AG04449 (cell line): ENCODE data around the gene HYLS1.
"Not testable (repeated sequence)": the region's sequence is repeated elsewhere in the genome, so short reads cannot be mapped to it uniquely, and the experiment has no call there.

Source experiments
- CTCF ChIA-PET: fragments of 350-600 bp; formaldehyde crosslinking; extraction: SDS; loops from one replicate; lab custom pipeline; 2021; ENCODE audit warnings: antibody characterized with exemption; lab: Yijun Ruan, JAX
- POLR2A ChIA-PET: fragments of 400-600, 350-600 bp; formaldehyde crosslinking; extraction: SDS; loops from one replicate; lab custom pipeline; 2020; ENCODE audit warnings: antibody characterized with exemption, inconsistent platforms; lab: Yijun Ruan, JAX
- DNase-seq: peaks from one replicate; pipeline ENCODE4 v3.0.0-alpha.2; 2010; ENCODE audit warnings: low read depth, low spot score
- H3K4me3 ChIP-seq: 2 replicates; pipeline ENCODE4 v1.5.1; 2011; ENCODE audit warnings: low read depth, mild to moderate bottlenecking, control low read depth, low read length
- CTCF ChIP-seq: IDR thresholded peaks from one replicate; pipeline ENCODE4 v1.5.1; 2011; ENCODE audit warnings: mild to moderate bottlenecking, moderate library complexity, low read length, control low read depth, inconsistent platforms; ENCODE audit not compliant: insufficient read depth; ENCODE audit errors: missing control alignments

The HYLS1 gene

DNA sequence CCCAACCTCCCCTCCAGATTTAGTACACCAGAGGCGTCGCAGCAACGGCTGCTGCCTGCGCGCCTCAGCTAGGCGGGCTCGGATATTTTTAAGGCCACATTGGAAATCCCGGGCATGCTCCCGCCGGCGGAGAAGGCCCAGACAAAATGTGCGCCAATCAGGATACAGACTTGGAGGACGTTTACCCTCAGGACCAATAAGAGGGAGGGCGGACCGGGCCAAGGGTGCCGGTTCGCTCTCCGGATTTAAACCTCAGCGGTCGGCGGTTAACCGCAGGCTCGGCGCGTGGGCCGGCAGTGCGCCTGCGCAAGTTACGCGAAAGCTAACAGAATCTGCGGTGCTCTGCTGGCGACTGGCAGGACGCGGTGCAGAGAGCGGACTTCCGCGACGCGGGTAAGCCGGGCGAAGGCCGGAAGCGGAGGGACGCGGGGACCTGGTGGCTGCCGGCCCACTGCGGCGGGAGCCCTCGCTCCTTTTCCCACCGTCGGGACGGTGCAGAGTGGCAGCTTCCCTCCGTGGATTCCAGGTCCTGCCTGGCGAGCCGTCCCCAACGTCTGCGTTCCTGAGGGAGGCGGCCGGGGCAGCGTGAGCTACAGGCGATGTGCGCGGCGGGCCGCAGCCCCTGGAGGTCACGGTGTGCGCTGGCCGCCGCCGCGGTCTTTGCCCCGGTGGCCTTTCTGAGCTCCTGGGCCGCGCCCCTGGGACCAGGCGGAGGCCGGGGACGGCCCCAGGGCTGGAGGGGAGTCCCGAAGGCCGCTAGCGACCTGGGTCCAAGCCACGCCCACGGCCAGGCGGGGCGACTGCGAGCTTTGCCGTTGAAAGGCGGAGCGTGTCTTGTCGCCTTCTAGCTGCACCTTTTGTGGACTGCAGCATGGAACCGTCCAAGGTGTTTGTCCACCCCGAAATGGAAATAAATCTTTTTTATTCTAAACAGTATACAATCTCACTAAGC, at the start of gene HYLS1:
Gene HYLS1, plus strand, starts transcription at position 296 of the 952 bp plus-strand sequence. CDS start 11,701 bp downstream, outside the sequence.
- ChIA-PET POLR2A (interaction anchor here (1.2 to 1.5 kb wide), 4 partner anchors 9 to 295 kb away, joined by 3 to 7 read pairs (median 5); partner anchors contain the start of genes PUS3 and STT3A), CTCF (interaction anchor here (0.7 to 1.9 kb wide), 6 partner anchors 9 to 438 kb away, joined by 3 to 9 read pairs (median 5); partner anchors contain the start of gene PUS3)
- H3K4me3 ChIP-seq = peak within 1 kb of the TSS; percentile 92
- no peak for TF ChIP-seq CTCF
- DNase-seq = peak; percentile 85

- no peak for DNase-seq
- POLR2A ChIA-PET = no interaction called here
- no peak for TF ChIP-seq CTCF
- no peak overlapping the region for H3K4me3 ChIP-seq
- CTCF ChIA-PET = no interaction called here
These were observed 45.0 kb upstream of the HYLS1 start for GRCh38 chr11:125842321-125842948.

- POLR2A ChIA-PET = no interaction called here
- CTCF ChIA-PET = no interaction called here
- DNase-seq = no peak
- no peak for TF ChIP-seq CTCF
- H3K4me3 ChIP-seq = no peak overlapping the region
These were observed 41.3 kb upstream of the HYLS1 start for GRCh38 chr11:125846188-125846587.

- POLR2A ChIA-PET, CTCF ChIA-PET, H3K4me3 ChIP-seq, DNase-seq: not testable (repeated sequence)
These were observed 29.8 kb upstream of the HYLS1 start for GRCh38 chr11:125857670-125858069.

- H3K4me3 ChIP-seq, CTCF ChIA-PET, DNase-seq, POLR2A ChIA-PET: not testable (repeated sequence)
These were observed 24.7 kb upstream of the HYLS1 start for GRCh38 chr11:125862786-125863185.

DNA sequence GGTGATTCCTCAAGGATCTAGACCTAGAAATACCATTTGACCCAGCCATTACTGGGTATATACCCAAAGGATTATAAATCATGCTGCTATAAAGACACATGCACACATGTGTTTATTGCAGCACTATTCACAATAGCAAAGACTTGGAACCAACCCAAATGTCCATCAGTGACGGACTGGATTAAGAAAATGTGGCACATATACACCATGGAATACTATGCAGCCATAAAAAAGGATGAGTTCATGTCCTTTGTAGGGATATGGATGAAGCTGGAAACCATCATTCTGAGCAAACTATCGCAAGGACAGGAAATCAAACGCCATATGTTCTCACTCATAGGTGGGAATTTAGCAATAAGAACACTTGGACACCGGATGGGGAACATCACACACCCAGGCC, 22.1 kb upstream of the HYLS1 start:
- CTCF ChIA-PET, H3K4me3 ChIP-seq, POLR2A ChIA-PET, DNase-seq: not testable (repeated sequence)

GRCh38 chr11:125869521-125869920, 17.9 kb upstream of the HYLS1 start:
- no peak for DNase-seq
- no peak for TF ChIP-seq CTCF
- no peak overlapping the region for H3K4me3 ChIP-seq
- ChIA-PET CTCF (no interaction called here), POLR2A (no interaction called here)
